Ishikawa (cell line): ENCODE data around the gene RSPH3.

Experiments used
- CREB1 ChIP-seq: IDR thresholded peaks from 2 replicates; pipeline ENCODE4 v1.6.1; 2012; ENCODE audit warnings: low read depth
- EGR1 ChIP-seq: IDR thresholded peaks from 2 replicates; pipeline ENCODE4 v1.6.1; 2012
- EP300 ChIP-seq: IDR thresholded peaks from 2 replicates; pipeline ENCODE4 v1.6.1; 2012; ENCODE audit warnings: borderline replicate concordance
- NFIC ChIP-seq: IDR thresholded peaks from 2 replicates; pipeline ENCODE4 v1.6.1; 2012
- RAD21 ChIP-seq: IDR thresholded peaks from 2 replicates; pipeline ENCODE4 v1.6.1; 2012; ENCODE audit warnings: low read depth
- TAF1 ChIP-seq: IDR thresholded peaks from 2 replicates; pipeline ENCODE4 v1.6.1; 2012; ENCODE audit warnings: low read depth, mild to moderate bottlenecking
- YY1 ChIP-seq: IDR thresholded peaks from 2 replicates; pipeline ENCODE4 v1.6.1; 2012; ENCODE audit warnings: low read depth
- ZBTB7A ChIP-seq: IDR thresholded peaks from 2 replicates; pipeline ENCODE4 v1.6.1; 2012; ENCODE audit warnings: low read depth
- TF ChIP-seq, protein P1 (sequence below): IDR thresholded peaks from 2 replicates; pipeline ENCODE4 v1.6.1; 2012
- TF ChIP-seq, protein P2 (sequence below): IDR thresholded peaks from 2 replicates; pipeline ENCODE4 v1.6.1; 2012

DNA sequence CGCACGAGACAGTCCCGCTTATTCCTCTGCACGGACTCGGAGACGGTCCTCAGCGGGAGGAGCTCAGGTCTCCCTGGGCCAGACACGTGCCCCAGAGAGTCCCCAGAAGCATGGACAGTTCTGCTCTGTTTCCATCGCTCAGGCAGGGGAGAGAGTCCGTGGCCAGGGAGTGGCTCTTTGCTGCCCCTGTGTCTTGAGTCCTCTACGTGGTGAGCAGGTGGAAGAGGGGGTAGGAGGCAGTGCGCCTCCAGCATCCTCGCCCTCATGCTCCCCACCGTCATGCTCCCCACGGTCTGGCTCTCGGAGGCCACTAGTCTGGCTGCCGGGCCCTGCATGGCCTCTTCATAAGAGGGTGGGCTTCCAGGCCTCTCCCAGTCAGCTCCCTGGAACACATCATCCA, 35.9 kb upstream of the RSPH3 start:
- TF ChIP-seq CREB1, result no peak
- no peak for TF ChIP-seq YY1
- no peak for TF ChIP-seq EP300
- no peak for TF ChIP-seq RAD21
- TF ChIP-seq, protein P1, sequence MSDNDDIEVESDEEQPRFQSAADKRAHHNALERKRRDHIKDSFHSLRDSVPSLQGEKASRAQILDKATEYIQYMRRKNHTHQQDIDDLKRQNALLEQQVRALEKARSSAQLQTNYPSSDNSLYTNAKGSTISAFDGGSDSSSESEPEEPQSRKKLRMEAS, result no peak
- TF ChIP-seq, protein P2, sequence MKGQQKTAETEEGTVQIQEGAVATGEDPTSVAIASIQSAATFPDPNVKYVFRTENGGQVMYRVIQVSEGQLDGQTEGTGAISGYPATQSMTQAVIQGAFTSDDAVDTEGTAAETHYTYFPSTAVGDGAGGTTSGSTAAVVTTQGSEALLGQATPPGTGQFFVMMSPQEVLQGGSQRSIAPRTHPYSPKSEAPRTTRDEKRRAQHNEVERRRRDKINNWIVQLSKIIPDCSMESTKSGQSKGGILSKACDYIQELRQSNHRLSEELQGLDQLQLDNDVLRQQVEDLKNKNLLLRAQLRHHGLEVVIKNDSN, result no peak
- TF ChIP-seq TAF1, result no peak
- no peak for TF ChIP-seq ZBTB7A
- no peak for TF ChIP-seq EGR1
- no peak for TF ChIP-seq NFIC
